ENCODE measurements around the gene UROD. TPM values are rescaled to one million over a fixed set of nuclear protein-coding genes. Genes with fewer than 3 reads are reported as not detected.

UROD gene
- polyA plus RNA-seq, 1 donor from 2014 or later = 96.9 TPM

Other genes with a start within 250 kb of the UROD start
- gene RPS8, start 236.7 kb upstream of the UROD start, polyA plus RNA-seq = 2,015 and 2,061 TPM in 2 replicates
- not detected in 2 replicates for gene BEST4, start 224.1 kb upstream of the UROD start, polyA plus RNA-seq
- gene PLK3, start 211.9 kb upstream of the UROD start, polyA plus RNA-seq = 8.3 and 12.1 TPM in 2 replicates
- gene DYNLT4, start 204.9 kb upstream of the UROD start, polyA plus RNA-seq = not detected in 2 replicates
- gene BTBD19, start 203.7 kb upstream of the UROD start, polyA plus RNA-seq = 0.16 TPM in 1 of 2 replicates, not detected in the other
- gene PTCH2, start 169.0 kb upstream of the UROD start, polyA plus RNA-seq = 0.78 and 1.3 TPM in 2 replicates
- gene EIF2B3, start 25.7 kb upstream of the UROD start, polyA plus RNA-seq = 28.0 and 38.6 TPM in 2 replicates
- 9.6 and 9.7 TPM in 2 replicates for gene HECTD3, start 930 bp upstream of the UROD start, polyA plus RNA-seq
- gene ZSWIM5, start 194.4 kb downstream of the UROD start, polyA plus RNA-seq = 27.2 and 30.5 TPM in 2 replicates

All from neural cell (in vitro differentiated cells).